GM21529 (cell line): ENCODE data around the gene PRKG1.
"Not testable (repeated sequence)": the region's sequence is repeated elsewhere in the genome, so short reads cannot be mapped to it uniquely, and the experiment has no call there.

Experiments
- ATAC-seq: cut with Tn5 transposase; IDR thresholded peaks from one replicate; pipeline ENCODE4 v1.9.1; 2021; ENCODE audit not compliant: unreplicated experiment

Gene PRKG1

GRCh38 chr10:51406581-51406980, 332.3 kb downstream of the PRKG1 start:
- ATAC-seq: no peak

GRCh38 chr10:51416494-51416893, 342.2 kb downstream of the PRKG1 start:
- no peak for ATAC-seq

- ATAC-seq: no peak
Measured at GRCh38 chr10:51419196-51420093, 345.2 kb downstream of the PRKG1 start.

- no peak for ATAC-seq
Measured at GRCh38 chr10:51421853-51422252, 347.6 kb downstream of the PRKG1 start.

- peak; percentile 85 for ATAC-seq
Measured at GRCh38 chr10:51422311-51423120, 348.2 kb downstream of the PRKG1 start.

- ATAC-seq: no peak
Measured at GRCh38 chr10:51423121-51423452, 348.8 kb downstream of the PRKG1 start.

- ATAC-seq: no peak
Measured at GRCh38 chr10:51425431-51425830, 351.1 kb downstream of the PRKG1 start.

- no peak for ATAC-seq
Measured at GRCh38 chr10:51427758-51428157, 353.5 kb downstream of the PRKG1 start.

GRCh38 chr10:51430506-51430905, 356.2 kb downstream of the PRKG1 start:
- no peak for ATAC-seq

- no peak for ATAC-seq
Measured at GRCh38 chr10:51433949-51434475, 359.7 kb downstream of the PRKG1 start.

GRCh38 chr10:51436805-51437204, 362.5 kb downstream of the PRKG1 start:
- ATAC-seq: no peak

GRCh38 chr10:51439645-51440044, 365.4 kb downstream of the PRKG1 start:
- ATAC-seq: no peak

GRCh38 chr10:51445588-51445987, 371.3 kb downstream of the PRKG1 start:
- ATAC-seq: no peak

GRCh38 chr10:51447119-51447518, 372.8 kb downstream of the PRKG1 start:
- no peak for ATAC-seq

- ATAC-seq: not testable (repeated sequence)
Measured at GRCh38 chr10:51455762-51456161, 381.5 kb downstream of the PRKG1 start.

- no peak for ATAC-seq
Measured at GRCh38 chr10:51459476-51459875, 385.2 kb downstream of the PRKG1 start.

- no peak for ATAC-seq
Measured at GRCh38 chr10:51462076-51462779, 387.9 kb downstream of the PRKG1 start.

GRCh38 chr10:51468424-51468823, 394.1 kb downstream of the PRKG1 start:
- ATAC-seq: no peak

GRCh38 chr10:51469686-51470085, 395.4 kb downstream of the PRKG1 start:
- ATAC-seq: no peak

GRCh38 chr10:51471271-51471670, 397.0 kb downstream of the PRKG1 start:
- ATAC-seq: no peak

GRCh38 chr10:51472154-51472553, 397.9 kb downstream of the PRKG1 start:
- no peak for ATAC-seq
